Suprapubic skin (tissue), 4 donors: ENCODE data around the gene CTAG1B. TPM values are rescaled to one million over a fixed set of nuclear protein-coding genes. Genes with fewer than 3 reads are reported as not detected.

ENCODE experiments used
- total RNA-seq, 4 donors: library from RNA; depleted of rRNA; stranded (reverse); fragments of >200 nt; gene quantifications; one replicate each; pipeline ENCODE4 v1.1.0, GENCODE V29; 2016

Gene CTAG1B
- total RNA-seq, 4 donors from 2014 or later = not detected

Other genes starting within 250 kb of the CTAG1B start
- 100 to 1,000 TPM; 374 to 402 (median 386) TPM for gene FLNA, start 244.6 kb downstream of the CTAG1B start, total RNA-seq
- gene EMD, start 240.0 kb downstream of the CTAG1B start, total RNA-seq = 10 to 100 TPM; 34.4 to 57.0 (median 53.0) TPM
- gene RPL10, start 220.9 kb downstream of the CTAG1B start, total RNA-seq = 1,000 to 10,000 TPM; 3,684 to 7,390 (median 6,600) TPM
- 10 to 100 TPM; 14.6 to 30.7 (median 21.2) TPM for gene DNASE1L1, start 210.0 kb downstream of the CTAG1B start, total RNA-seq
- gene TAFAZZIN, start 207.7 kb downstream of the CTAG1B start, total RNA-seq = 100 to 1,000 TPM in 1 of 4 donors, 10 to 100 TPM in 3; 37.7 to 122 (median 47.8) TPM
- gene ATP6AP1, start 190.6 kb downstream of the CTAG1B start, total RNA-seq = 10 to 100 TPM; 47.0 to 64.4 (median 60.0) TPM
- 100 to 1,000 TPM in 1 of 4 donors, 10 to 100 TPM in 3; 64.9 to 115 (median 73.6) TPM for gene GDI1, start 182.1 kb downstream of the CTAG1B start, total RNA-seq
- gene FAM50A, start 175.1 kb downstream of the CTAG1B start, total RNA-seq = 10 to 100 TPM; 16.2 to 31.5 (median 23.3) TPM
- 10 to 100 TPM; 12.0 to 52.0 (median 29.6) TPM for gene PLXNA3, start 161.0 kb downstream of the CTAG1B start, total RNA-seq
- 10 to 100 TPM in 3 of 4 donors, 1 to 10 TPM in 1; 8.0 to 44.4 (median 28.6) TPM for gene LAGE3, start 140.0 kb downstream of the CTAG1B start, total RNA-seq
- 10 to 100 TPM; 25.8 to 50.5 (median 46.4) TPM for gene UBL4A, start 132.7 kb downstream of the CTAG1B start, total RNA-seq
- gene SLC10A3, start 128.7 kb downstream of the CTAG1B start, total RNA-seq = 10 to 100 TPM; 16.5 to 45.0 (median 38.8) TPM
- 10 to 100 TPM; 33.5 to 40.6 (median 36.6) TPM for gene FAM3A, start 103.0 kb downstream of the CTAG1B start, total RNA-seq
- gene G6PD, start 72.4 kb downstream of the CTAG1B start, total RNA-seq = 10 to 100 TPM; 22.6 to 60.4 (median 42.0) TPM
- gene IKBKG, start 71.7 kb downstream of the CTAG1B start, total RNA-seq = 10 to 100 TPM; 13.1 to 18.3 (median 15.3) TPM
- not detected for gene CTAG1A, start 34.1 kb downstream of the CTAG1B start, total RNA-seq
- not detected for gene CTAG2, start 34.3 kb upstream of the CTAG1B start, total RNA-seq
- 1 to 10 TPM in 2 of 4 donors, under 1 TPM in 2; 0.65 to 2.7 (median 1.6) TPM for gene GAB3, start 131.8 kb upstream of the CTAG1B start, total RNA-seq
- 10 to 100 TPM; 38.1 to 60.6 (median 42.9) TPM for gene DKC1, start 143.6 kb upstream of the CTAG1B start, total RNA-seq
- gene MPP1, start 186.2 kb upstream of the CTAG1B start, total RNA-seq = 10 to 100 TPM in 3 of 4 donors, 1 to 10 TPM in 1; 9.9 to 15.0 (median 13.3) TPM
- not detected for gene SMIM9, start 215.4 kb upstream of the CTAG1B start, total RNA-seq